Testis (tissue), 2 donors: Measurements from ENCODE around the gene NRP2.

Experiments used
- CTCF ChIP-seq, 3 experiments: fragments of 450-650 bp in 2 of 3; fragments of 200-600 bp in 1 of 3; sonication (generic) in 1 of 3; IDR thresholded peaks; one replicate each; pipeline ENCODE4 v1.5.1; 2016 to 2019; ENCODE audit warnings: antibody characterized with exemption in 3 of 3, mild to moderate bottlenecking in 2 of 3, moderate library complexity in 1 of 3
- POLR2A ChIP-seq: fragments of 450-650 bp; IDR thresholded peaks from one replicate; pipeline ENCODE4 v1.6.1; 2017; ENCODE audit warnings: antibody characterized with exemption, mild to moderate bottlenecking, moderate library complexity

GRCh38 chr2:205802065-205802464 lies 119.8 kb downstream of the NRP2 start:
- no peak for TF ChIP-seq CTCF (IDR thresholded peaks at IDR 0.05)
- TF ChIP-seq POLR2A = no peak
